Large intestine (tissue), 3 donors: ENCODE results near the gene WWC1. TPM values are rescaled to one million over a fixed set of nuclear protein-coding genes. Genes with fewer than 3 reads are reported as not detected.

Experiments
- DNase-seq, 2 donors: peaks; one replicate each; pipeline versions ENCODE4 v3.0.0 to v3.0.0-alpha.2; 2013
- H3K27ac ChIP-seq: one replicate; pipeline ENCODE4 v1.5.1; 2013; ENCODE audit warnings: low read length
- H3K27me3 ChIP-seq: 2 replicates; pipeline ENCODE4 v1.6.1; 2013; ENCODE audit warnings: low read length; ENCODE audit not compliant: control insufficient read depth, insufficient read depth
- H3K36me3 ChIP-seq: 2 replicates; pipeline ENCODE4 v1.6.1; 2013; ENCODE audit warnings: low read length; ENCODE audit not compliant: control insufficient read depth, insufficient read depth
- H3K4me1 ChIP-seq: one replicate; pipeline ENCODE4 v1.6.1; 2013; ENCODE audit warnings: low read length; ENCODE audit not compliant: control insufficient read depth, insufficient read depth
- H3K4me3 ChIP-seq: one replicate; pipeline ENCODE4 v1.5.1; 2013; ENCODE audit warnings: low read length
- H3K9me3 ChIP-seq: one replicate; pipeline ENCODE4 v1.6.1; 2013; ENCODE audit warnings: mild to moderate bottlenecking, low read depth, low read length, moderate library complexity; ENCODE audit not compliant: control insufficient read depth
- WGBS: methylation state at CpG from one replicate; pipeline ENCODE4 v1.1.5; 2013; ENCODE audit warnings: low lambda C conversion rate; ENCODE audit not compliant: insufficient coverage; 5-methylcytosine and 5-hydroxymethylcytosine counted together
- polyA plus RNA-seq: library from polyadenylated mRNA; unstranded; fragments of 120-200 nt; gene quantifications from one replicate; pipeline ENCODE4 v1.2.1, GENCODE V29; 2013

Gene WWC1
- polyA plus RNA-seq, 1 donor: 28.6 TPM

- H3K27ac ChIP-seq: no peak overlapping the region
- WGBS: 100% methylated on average over 2 of the region's 2 CpGs
- no peaks in the 10 kb centered on the region for H3K27me3 ChIP-seq
- no peak for DNase-seq
- H3K4me3 ChIP-seq: no peak overlapping the region
- peaks cover 86% of the 10 kb centered on the region for H3K36me3 ChIP-seq
- H3K9me3 ChIP-seq: peaks cover 11% of the 10 kb centered on the region
- H3K4me1 ChIP-seq: no peaks in the 10 kb centered on the region
Measured at GRCh38 chr5:168513861-168514428, 222.5 kb downstream of the WWC1 start.

Other genes starting within 250 kb of the WWC1 start
- 76.3 TPM for gene RARS1, start 194.8 kb downstream of the WWC1 start, polyA plus RNA-seq
- gene FBLL1, start 237.7 kb downstream of the WWC1 start, polyA plus RNA-seq: 4.0 TPM